DOHH2 (cell line): Measurements from ENCODE around the gene SPARC.

Experiments used
- H3F3A ChIP-seq: fragments of 200-600 bp; sonication (generic), shearing (Covaris generic); 2 replicates; pipeline ENCODE4 v1.6.0; 2016; ENCODE audit warnings: antibody characterized with exemption, mild to moderate bottlenecking; ENCODE audit not compliant: control insufficient read depth, insufficient read depth
- H3K27ac ChIP-seq: fragments of 200-600 bp; sonication (generic); 2 replicates; pipeline ENCODE4 v1.5.1; 2014; ENCODE audit warnings: low read depth, mild to moderate bottlenecking, low read length, moderate library complexity
- H3K27me3 ChIP-seq: fragments of 200-600 bp; sonication (generic); 2 replicates; pipeline ENCODE4 v1.6.1; 2014; ENCODE audit warnings: mild to moderate bottlenecking, low read length, mixed read lengths; ENCODE audit not compliant: control insufficient read depth
- H3K36me3 ChIP-seq: fragments of 200-600 bp; sonication (generic); 2 replicates; pipeline ENCODE4 v1.6.1; 2014; ENCODE audit warnings: mild to moderate bottlenecking, low read length, moderate library complexity, mixed read lengths; ENCODE audit not compliant: control insufficient read depth
- H3K4me1 ChIP-seq: fragments of 200-600 bp; sonication (generic); 2 replicates; pipeline ENCODE4 v1.6.1; 2014; ENCODE audit warnings: mild to moderate bottlenecking, low read length, mixed read lengths; ENCODE audit not compliant: control insufficient read depth
- H3K4me2 ChIP-seq: fragments of 200-600 bp; sonication (generic); 2 replicates; pipeline ENCODE4 v1.6.0; 2014; ENCODE audit warnings: mild to moderate bottlenecking, low read length, moderate library complexity
- H3K4me3 ChIP-seq: fragments of 200-600 bp; sonication (generic); 2 replicates; pipeline ENCODE4 v1.5.1; 2014; ENCODE audit warnings: mild to moderate bottlenecking, low read length, mixed read lengths
- H3K79me2 ChIP-seq: fragments of 200-600 bp; sonication (generic); 2 replicates; pipeline ENCODE4 v1.6.1; 2014; ENCODE audit warnings: mild to moderate bottlenecking, low read length, mixed read lengths; ENCODE audit not compliant: control insufficient read depth
- H3K9me2 ChIP-seq: fragments of 200-600 bp; sonication (generic); replicated peaks from 2 replicates; pipeline ENCODE4 v1.6.1; 2014; ENCODE audit warnings: mild to moderate bottlenecking, low read length, mixed read lengths; ENCODE audit not compliant: control insufficient read depth
- H3K9me3 ChIP-seq: fragments of 200-600 bp; sonication (generic); 2 replicates; pipeline ENCODE4 v1.6.1; 2014; ENCODE audit warnings: antibody characterized with exemption, low read length, mixed read lengths; ENCODE audit not compliant: control insufficient read depth, insufficient read depth
- H4K20me1 ChIP-seq: fragments of 200-600 bp; sonication (generic); 2 replicates; pipeline ENCODE4 v1.6.0; 2014; ENCODE audit warnings: low read depth, mild to moderate bottlenecking, antibody characterized with exemption, low read length, moderate library complexity; ENCODE audit not compliant: control insufficient read depth, insufficient read depth
- EZH2phosphoT487 ChIP-seq: fragments of 200-600 bp; sonication (generic); IDR thresholded peaks from 2 replicates; pipeline ENCODE4 v1.6.1; 2017; ENCODE audit warnings: borderline replicate concordance, mild to moderate bottlenecking, antibody characterized with exemption, low read length, moderate library complexity, mixed read lengths
- TF ChIP-seq, protein P1 (sequence below): fragments of 200-600 bp; sonication (generic); IDR thresholded peaks from one replicate; pipeline ENCODE4 v1.5.1; 2014; ENCODE audit warnings: antibody characterized with exemption, mild to moderate bottlenecking, low read depth, low read length; ENCODE audit not compliant: poor library complexity, severe bottlenecking

The SPARC gene

GRCh38 chr5:151628112-151628823 lies 58.4 kb downstream of the SPARC start:
- H3K36me3 ChIP-seq, result no peaks in the 10 kb centered on the region
- H3K4me2 ChIP-seq, result no peak overlapping the region
- peaks cover 3% of the 10 kb centered on the region; the same call in 1 of the 2 replicates for H3K27me3 ChIP-seq
- H3K9me3 ChIP-seq, result no peaks in the 10 kb centered on the region
- no peak overlapping the region for H3K4me3 ChIP-seq
- H3K4me1 ChIP-seq, result no peaks in the 10 kb centered on the region
- H3K79me2 ChIP-seq, result no peaks in the 10 kb centered on the region
- no peaks in the 10 kb centered on the region for H3K9me2 ChIP-seq
- H4K20me1 ChIP-seq, result no peaks in the 10 kb centered on the region
- no peak overlapping the region for H3K27ac ChIP-seq
- no peaks in the 10 kb centered on the region for H3F3A ChIP-seq
- TF ChIP-seq EZH2phosphoT487, result no peak
- TF ChIP-seq, protein P1, sequence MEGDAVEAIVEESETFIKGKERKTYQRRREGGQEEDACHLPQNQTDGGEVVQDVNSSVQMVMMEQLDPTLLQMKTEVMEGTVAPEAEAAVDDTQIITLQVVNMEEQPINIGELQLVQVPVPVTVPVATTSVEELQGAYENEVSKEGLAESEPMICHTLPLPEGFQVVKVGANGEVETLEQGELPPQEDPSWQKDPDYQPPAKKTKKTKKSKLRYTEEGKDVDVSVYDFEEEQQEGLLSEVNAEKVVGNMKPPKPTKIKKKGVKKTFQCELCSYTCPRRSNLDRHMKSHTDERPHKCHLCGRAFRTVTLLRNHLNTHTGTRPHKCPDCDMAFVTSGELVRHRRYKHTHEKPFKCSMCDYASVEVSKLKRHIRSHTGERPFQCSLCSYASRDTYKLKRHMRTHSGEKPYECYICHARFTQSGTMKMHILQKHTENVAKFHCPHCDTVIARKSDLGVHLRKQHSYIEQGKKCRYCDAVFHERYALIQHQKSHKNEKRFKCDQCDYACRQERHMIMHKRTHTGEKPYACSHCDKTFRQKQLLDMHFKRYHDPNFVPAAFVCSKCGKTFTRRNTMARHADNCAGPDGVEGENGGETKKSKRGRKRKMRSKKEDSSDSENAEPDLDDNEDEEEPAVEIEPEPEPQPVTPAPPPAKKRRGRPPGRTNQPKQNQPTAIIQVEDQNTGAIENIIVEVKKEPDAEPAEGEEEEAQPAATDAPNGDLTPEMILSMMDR, result no peak

GRCh38 chr5:151627650-151628049 lies 59.1 kb downstream of the SPARC start:
- no peaks in the 10 kb centered on the region for H3K79me2 ChIP-seq
- no peaks in the 10 kb centered on the region for H3K9me3 ChIP-seq
- no peaks in the 10 kb centered on the region for H4K20me1 ChIP-seq
- H3K4me1 ChIP-seq, result no peaks in the 10 kb centered on the region
- H3F3A ChIP-seq, result no peaks in the 10 kb centered on the region
- H3K27me3 ChIP-seq, result peaks cover 3% of the 10 kb centered on the region; the same call in 1 of the 2 replicates
- no peak overlapping the region for H3K4me2 ChIP-seq
- TF ChIP-seq, protein P1, result no peak
- TF ChIP-seq EZH2phosphoT487, result no peak
- no peak overlapping the region for H3K27ac ChIP-seq
- H3K4me3 ChIP-seq, result no peak overlapping the region
- no peaks in the 10 kb centered on the region for H3K36me3 ChIP-seq
- no peaks in the 10 kb centered on the region for H3K9me2 ChIP-seq

- H3K79me2 ChIP-seq, result no peaks in the 10 kb centered on the region
- H3K27me3 ChIP-seq, result peaks cover 13% of the 10 kb centered on the region
- H3K9me3 ChIP-seq, result no peaks in the 10 kb centered on the region
- no peak overlapping the region for H3K4me2 ChIP-seq
- H3K4me1 ChIP-seq, result no peaks in the 10 kb centered on the region
- TF ChIP-seq, protein P1, result no peak
- H3K9me2 ChIP-seq, result no peaks in the 10 kb centered on the region
- no peaks in the 10 kb centered on the region for H4K20me1 ChIP-seq
- no peaks in the 10 kb centered on the region for H3F3A ChIP-seq
- H3K4me3 ChIP-seq, result no peak overlapping the region
- no peak overlapping the region for H3K27ac ChIP-seq
- no peaks in the 10 kb centered on the region for H3K36me3 ChIP-seq
Measured at GRCh38 chr5:151625285-151625684, 61.4 kb downstream of the SPARC start.
